Measurements from ENCODE around the gene OVAAL. TPM values are rescaled to one million over a fixed set of nuclear protein-coding genes. Genes with fewer than 3 reads are reported as not detected.
"Not testable (repeated sequence)": the region's sequence is repeated elsewhere in the genome, so short reads cannot be mapped to it uniquely, and the experiment has no call there.

Gene OVAAL
- polyA plus RNA-seq, 2 donors = not detected

DNA sequence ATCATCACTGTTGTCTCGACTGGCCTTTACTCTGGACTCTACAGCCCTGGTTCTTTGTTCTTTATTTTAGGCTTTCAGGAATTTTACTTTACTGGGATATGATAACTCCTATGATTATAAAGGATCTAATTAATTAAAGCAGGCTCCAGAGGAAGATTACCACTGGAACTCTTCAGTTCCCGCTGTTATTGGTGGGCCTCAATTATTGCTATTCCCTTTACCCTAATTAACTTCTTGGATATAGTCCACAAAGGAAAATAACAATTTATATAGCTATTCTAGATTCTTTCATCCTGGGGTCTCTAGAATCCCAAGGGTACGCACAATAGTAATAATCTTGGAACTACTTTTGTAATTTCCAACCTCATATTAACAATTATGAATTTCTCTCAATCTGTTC is 8.5 kb upstream of the OVAAL start:
- H3K4me3 ChIP-seq (ENCODE audit: low read depth in 1 of 2, low read length in 2 of 2) = no peak overlapping the region
- H3K36me3 ChIP-seq (ENCODE audit: control insufficient read depth in 2 of 2, insufficient read depth in 2 of 2, low read length in 1 of 2) = no peaks in the 10 kb centered on the region
- WGBS, 2 donors = 74 to 92% methylated on average over 3 of the region's 3 CpGs
- H3K9me3 ChIP-seq (ENCODE audit: control insufficient read depth in 2 of 2, insufficient read depth in 1 of 2, low read depth in 1 of 2, low read length in 1 of 2) = no peaks in the 10 kb centered on the region
- H3K27ac ChIP-seq (ENCODE audit: low read depth in 2 of 2, low read length in 1 of 2) = no peak overlapping the region
- no peaks in the 10 kb centered on the region for H3K4me1 ChIP-seq (ENCODE audit: control insufficient read depth in 2 of 2, insufficient read depth in 2 of 2, low read length in 1 of 2)
- H3K27me3 ChIP-seq (ENCODE audit: control insufficient read depth in 1 of 2, insufficient read depth in 2 of 2, low read length in 2 of 2) = no peaks in the 10 kb centered on the region

DNA sequence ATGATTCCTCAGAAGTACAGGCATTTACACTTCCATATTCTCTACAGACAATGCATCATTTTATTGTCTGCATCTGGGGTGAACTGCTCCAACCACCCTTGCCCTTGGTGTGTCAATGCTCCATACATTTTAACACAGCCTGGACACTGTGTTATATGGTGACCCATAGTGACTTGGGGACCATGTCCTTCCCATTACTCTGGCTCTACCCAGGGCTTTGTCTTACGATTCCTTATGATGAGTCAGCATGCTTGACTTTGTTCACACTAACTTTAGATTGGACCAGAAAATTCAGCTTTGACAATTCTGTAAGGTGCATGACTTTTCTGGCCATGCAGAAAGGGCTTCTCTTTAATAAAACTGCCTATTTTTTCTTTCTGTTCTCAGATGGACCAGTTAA is 6.8 kb upstream of the OVAAL start:
- no peaks in the 10 kb centered on the region for H3K27me3 ChIP-seq (ENCODE audit: control insufficient read depth in 1 of 2, insufficient read depth in 2 of 2, low read length in 2 of 2)
- no peaks in the 10 kb centered on the region for H3K36me3 ChIP-seq (ENCODE audit: control insufficient read depth in 2 of 2, insufficient read depth in 2 of 2, low read length in 1 of 2)
- no peaks in the 10 kb centered on the region for H3K4me1 ChIP-seq (ENCODE audit: control insufficient read depth in 2 of 2, insufficient read depth in 2 of 2, low read length in 1 of 2)
- WGBS, 2 donors = 66 to 70% methylated on average over 1 of the region's 1 CpG
- H3K9me3 ChIP-seq (ENCODE audit: control insufficient read depth in 2 of 2, insufficient read depth in 1 of 2, low read depth in 1 of 2, low read length in 1 of 2) = no peaks in the 10 kb centered on the region
- no peak overlapping the region for H3K4me3 ChIP-seq (ENCODE audit: low read depth in 1 of 2, low read length in 2 of 2)
- H3K27ac ChIP-seq (ENCODE audit: low read depth in 2 of 2, low read length in 1 of 2) = no peak overlapping the region

DNA sequence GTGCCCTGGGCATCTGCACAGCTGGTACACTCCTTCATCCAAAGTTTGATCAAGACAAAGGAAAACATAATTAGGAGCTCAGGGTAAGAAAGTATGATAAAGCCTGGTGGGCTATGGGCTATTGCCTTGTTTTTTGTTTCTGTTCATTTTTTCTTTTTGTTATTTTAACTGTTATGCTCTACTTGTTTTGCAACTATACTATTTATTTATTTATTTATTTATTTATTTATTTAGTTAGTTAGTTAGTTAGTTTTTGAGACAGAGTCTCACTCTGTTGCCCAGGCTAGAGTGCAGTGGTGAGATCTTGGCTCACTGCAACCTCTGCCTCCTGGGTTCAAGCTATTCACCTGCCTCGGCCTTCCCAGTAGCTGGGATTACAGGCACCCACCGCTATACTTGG is 5.7 kb upstream of the OVAAL start:
- not testable (repeated sequence) for H3K36me3 ChIP-seq (ENCODE audit: control insufficient read depth in 2 of 2, insufficient read depth in 2 of 2, low read length in 1 of 2); H3K27me3 ChIP-seq (ENCODE audit: control insufficient read depth in 1 of 2, insufficient read depth in 2 of 2, low read length in 2 of 2); H3K9me3 ChIP-seq (ENCODE audit: control insufficient read depth in 2 of 2, insufficient read depth in 1 of 2, low read depth in 1 of 2, low read length in 1 of 2); H3K4me3 ChIP-seq (ENCODE audit: low read depth in 1 of 2, low read length in 2 of 2); H3K27ac ChIP-seq (ENCODE audit: low read depth in 2 of 2, low read length in 1 of 2); H3K4me1 ChIP-seq (ENCODE audit: control insufficient read depth in 2 of 2, insufficient read depth in 2 of 2, low read length in 1 of 2)
- WGBS, 2 donors = 83 to 95% methylated on average over 2 of the region's 2 CpGs

DNA sequence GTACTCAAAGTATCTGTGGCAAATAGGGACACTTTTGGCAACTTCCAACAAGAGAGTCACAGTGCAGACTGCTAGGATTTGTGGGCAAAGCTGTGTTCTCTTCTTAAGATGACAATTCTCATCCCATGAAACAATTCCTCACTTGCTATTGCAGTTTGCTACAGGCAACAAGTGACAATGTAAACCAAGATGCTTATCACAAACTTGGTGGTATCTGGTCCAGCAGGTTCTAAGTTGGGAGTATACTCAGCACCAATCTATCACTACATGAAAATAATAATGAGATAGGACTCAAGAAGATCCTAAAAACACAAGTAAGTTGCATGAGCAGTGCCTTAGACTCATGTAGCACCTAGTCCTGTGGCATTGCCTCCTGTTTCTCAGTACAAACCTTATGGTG is 3.4 kb upstream of the OVAAL start:
- Histone ChIP-seq H3K27me3 (ENCODE audit: control insufficient read depth in 1 of 2, insufficient read depth in 2 of 2, low read length in 2 of 2) (no peaks in the 10 kb centered on the region), H3K27ac (ENCODE audit: low read depth in 2 of 2, low read length in 1 of 2) (no peak overlapping the region), H3K36me3 (ENCODE audit: control insufficient read depth in 2 of 2, insufficient read depth in 2 of 2, low read length in 1 of 2) (no peaks in the 10 kb centered on the region), H3K4me1 (ENCODE audit: control insufficient read depth in 2 of 2, insufficient read depth in 2 of 2, low read length in 1 of 2) (no peaks in the 10 kb centered on the region), H3K9me3 (ENCODE audit: control insufficient read depth in 2 of 2, insufficient read depth in 1 of 2, low read depth in 1 of 2, low read length in 1 of 2) (no peaks in the 10 kb centered on the region), H3K4me3 (ENCODE audit: low read depth in 1 of 2, low read length in 2 of 2) (no peak overlapping the region)

DNA sequence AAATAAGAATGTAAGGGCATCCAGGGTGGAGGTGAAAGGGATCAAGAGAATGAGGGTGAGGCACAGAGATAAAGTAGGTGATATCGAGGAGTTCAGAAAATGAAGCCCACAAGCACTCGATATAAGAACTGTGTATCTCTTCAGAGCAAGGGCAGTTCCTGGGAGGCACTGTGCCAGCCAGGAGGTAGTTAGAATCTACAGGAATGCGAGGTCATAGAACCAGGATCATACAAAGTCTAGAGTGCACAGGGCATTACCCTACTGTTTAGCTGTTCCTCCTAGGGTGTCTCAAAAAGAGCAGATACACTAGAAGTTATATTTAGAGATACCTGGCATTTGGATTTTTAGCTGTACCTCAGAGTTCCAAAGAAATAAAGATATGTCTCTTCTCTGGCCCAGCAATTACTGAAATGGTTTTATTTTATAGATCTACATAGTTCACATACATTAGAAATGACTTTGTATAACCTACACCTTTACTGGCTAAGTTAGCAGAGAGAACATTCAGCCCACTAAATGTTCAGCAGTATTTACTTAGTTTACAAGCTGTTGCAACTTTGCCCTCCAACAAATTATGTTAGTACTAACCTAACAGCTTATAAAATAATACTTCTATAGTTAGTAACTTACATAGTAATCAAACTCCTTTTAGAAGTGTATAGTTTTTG is 1.6 kb downstream of the OVAAL start:
- 57 to 70% methylated on average over 3 of the region's 3 CpGs for WGBS, 2 donors

DNA sequence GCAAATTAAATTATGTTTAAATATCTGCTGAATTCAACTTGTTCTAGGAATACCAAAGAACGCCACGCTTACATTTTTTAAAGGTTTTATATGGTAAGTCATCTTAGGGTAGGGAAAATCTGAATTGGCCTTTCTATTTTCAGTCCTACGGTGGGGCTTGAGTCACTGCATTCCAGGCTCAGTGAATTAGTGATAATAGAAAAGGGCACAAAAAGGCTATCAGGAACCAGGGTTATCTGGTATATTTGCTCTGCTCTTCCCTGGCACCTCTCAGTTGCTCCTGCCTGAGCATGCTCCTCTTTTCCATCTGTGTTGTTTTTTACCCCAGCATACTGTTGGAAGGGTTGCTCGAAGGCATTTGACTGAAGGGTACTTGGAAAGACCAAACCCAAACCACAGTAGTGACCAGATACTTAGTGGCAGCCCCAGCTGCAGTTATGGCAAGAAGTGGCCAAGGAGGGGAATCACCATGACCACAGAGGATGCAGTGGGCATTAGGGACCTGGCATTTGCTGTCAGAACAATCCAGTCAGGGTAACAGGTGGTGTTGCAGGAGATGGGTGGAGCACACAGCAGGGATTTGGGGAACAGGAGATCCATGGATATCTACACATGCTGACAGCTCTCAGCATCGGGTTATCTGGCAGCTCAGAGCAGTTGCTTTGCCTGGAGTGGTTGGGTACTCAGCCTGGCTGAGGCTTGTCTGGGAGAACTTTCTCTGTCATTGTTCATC is 2.3 kb downstream of the OVAAL start:
- 61 to 74% methylated on average over 5 of the region's 5 CpGs for WGBS, 2 donors
- H3K9me3 ChIP-seq (ENCODE audit: control insufficient read depth in 2 of 2, insufficient read depth in 1 of 2, low read depth in 1 of 2, low read length in 1 of 2) = no peaks in the 10 kb centered on the region
- H3K27ac ChIP-seq (ENCODE audit: low read depth in 2 of 2, low read length in 1 of 2) = no peak overlapping the region
- no peak overlapping the region for H3K4me3 ChIP-seq (ENCODE audit: low read depth in 1 of 2, low read length in 2 of 2)
- H3K36me3 ChIP-seq (ENCODE audit: control insufficient read depth in 2 of 2, insufficient read depth in 2 of 2, low read length in 1 of 2) = no peaks in the 10 kb centered on the region
- H3K27me3 ChIP-seq (ENCODE audit: control insufficient read depth in 1 of 2, insufficient read depth in 2 of 2, low read length in 2 of 2) = no peaks in the 10 kb centered on the region
- H3K4me1 ChIP-seq (ENCODE audit: control insufficient read depth in 2 of 2, insufficient read depth in 2 of 2, low read length in 1 of 2) = no peaks in the 10 kb centered on the region

More for the DNA sequence above, 1.6 kb downstream of the OVAAL start:
- Histone ChIP-seq H3K4me3 (ENCODE audit: low read depth in 1 of 2, low read length in 2 of 2) (no peak overlapping the region), H3K9me3 (ENCODE audit: control insufficient read depth in 2 of 2, insufficient read depth in 1 of 2, low read depth in 1 of 2, low read length in 1 of 2) (no peaks in the 10 kb centered on the region), H3K27me3 (ENCODE audit: control insufficient read depth in 1 of 2, insufficient read depth in 2 of 2, low read length in 2 of 2) (no peaks in the 10 kb centered on the region), H3K36me3 (ENCODE audit: control insufficient read depth in 2 of 2, insufficient read depth in 2 of 2, low read length in 1 of 2) (no peaks in the 10 kb centered on the region), H3K27ac (ENCODE audit: low read depth in 2 of 2, low read length in 1 of 2) (no peak overlapping the region), H3K4me1 (ENCODE audit: control insufficient read depth in 2 of 2, insufficient read depth in 2 of 2, low read length in 1 of 2) (no peaks in the 10 kb centered on the region)

DNA sequence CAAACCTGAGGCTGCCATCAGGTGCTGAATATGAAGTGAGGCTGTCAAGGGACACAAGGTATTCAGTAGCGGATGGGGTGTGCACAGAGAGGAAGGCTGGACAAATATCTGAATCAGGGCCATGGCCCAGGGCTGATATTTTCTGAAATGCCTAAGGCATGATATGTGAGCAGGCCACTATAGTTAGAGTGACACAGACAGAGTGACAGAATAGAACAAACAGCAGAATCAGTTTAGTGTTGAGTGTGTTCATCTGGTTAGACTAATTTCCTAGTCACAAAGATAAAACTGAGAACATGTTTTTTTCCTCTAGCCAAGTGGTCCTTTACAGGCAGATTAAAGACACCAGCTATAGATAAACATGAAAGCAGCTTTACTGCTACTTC is 3.9 kb downstream of the OVAAL start:
- WGBS, 2 donors = 78 to 94% methylated on average over 1 of the region's 1 CpG
- H3K27ac ChIP-seq (ENCODE audit: low read depth in 2 of 2, low read length in 1 of 2) = no peak overlapping the region
- H3K9me3 ChIP-seq (ENCODE audit: control insufficient read depth in 2 of 2, insufficient read depth in 1 of 2, low read depth in 1 of 2, low read length in 1 of 2) = no peaks in the 10 kb centered on the region
- no peaks in the 10 kb centered on the region for H3K4me1 ChIP-seq (ENCODE audit: control insufficient read depth in 2 of 2, insufficient read depth in 2 of 2, low read length in 1 of 2)
- no peaks in the 10 kb centered on the region for H3K36me3 ChIP-seq (ENCODE audit: control insufficient read depth in 2 of 2, insufficient read depth in 2 of 2, low read length in 1 of 2)
- H3K27me3 ChIP-seq (ENCODE audit: control insufficient read depth in 1 of 2, insufficient read depth in 2 of 2, low read length in 2 of 2) = no peaks in the 10 kb centered on the region
- no peak overlapping the region for H3K4me3 ChIP-seq (ENCODE audit: low read depth in 1 of 2, low read length in 2 of 2)

DNA sequence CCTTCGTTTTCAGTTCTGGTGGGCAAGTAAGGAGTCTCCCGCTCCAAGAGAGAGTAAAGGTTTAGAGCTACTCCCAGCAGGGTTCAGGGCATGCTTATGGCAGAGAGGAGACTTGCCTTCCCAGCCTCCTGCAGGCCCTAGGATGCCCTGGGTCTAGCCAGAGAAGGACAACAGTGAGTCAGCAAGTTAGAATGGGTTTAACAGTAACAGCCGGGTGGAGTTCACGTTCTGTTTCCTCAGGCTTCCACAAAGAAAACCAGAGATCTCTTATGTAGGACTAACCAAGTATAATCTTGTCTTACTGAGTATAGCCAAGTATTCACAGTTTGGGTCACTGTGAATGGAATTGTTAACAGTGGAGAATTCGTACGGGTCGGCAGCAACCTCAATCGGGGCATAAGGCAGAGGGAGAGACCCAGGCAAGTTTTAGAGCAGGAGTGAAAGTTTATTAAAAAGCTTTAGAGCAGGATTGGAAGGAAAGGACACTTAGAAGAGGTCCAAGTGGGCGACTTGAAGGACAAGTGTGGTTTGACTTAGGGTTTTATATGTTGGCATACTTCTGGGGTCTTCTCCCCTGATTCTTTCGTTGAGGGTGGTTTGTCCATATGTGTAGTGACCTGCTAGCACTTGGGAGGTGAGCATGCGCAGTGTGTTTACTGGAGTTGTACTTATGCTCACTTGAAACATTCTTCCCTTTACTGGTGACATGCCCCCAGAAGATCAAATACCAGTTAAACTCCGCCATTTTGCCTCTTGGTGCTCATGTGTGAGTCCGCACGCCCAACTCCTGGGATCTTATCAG is 4.5 kb downstream of the OVAAL start:
- Histone ChIP-seq H3K4me1 (ENCODE audit: control insufficient read depth in 2 of 2, insufficient read depth in 2 of 2, low read length in 1 of 2) (no peaks in the 10 kb centered on the region), H3K36me3 (ENCODE audit: control insufficient read depth in 2 of 2, insufficient read depth in 2 of 2, low read length in 1 of 2) (no peaks in the 10 kb centered on the region), H3K27me3 (ENCODE audit: control insufficient read depth in 1 of 2, insufficient read depth in 2 of 2, low read length in 2 of 2) (no peaks in the 10 kb centered on the region), H3K4me3 (ENCODE audit: low read depth in 1 of 2, low read length in 2 of 2) (no peak overlapping the region), H3K27ac (ENCODE audit: low read depth in 2 of 2, low read length in 1 of 2) (no peak overlapping the region), H3K9me3 (ENCODE audit: control insufficient read depth in 2 of 2, insufficient read depth in 1 of 2, low read depth in 1 of 2, low read length in 1 of 2) (no peaks in the 10 kb centered on the region)
- WGBS, 2 donors = 61 to 76% methylated on average over 14 of the region's 14 CpGs

DNA sequence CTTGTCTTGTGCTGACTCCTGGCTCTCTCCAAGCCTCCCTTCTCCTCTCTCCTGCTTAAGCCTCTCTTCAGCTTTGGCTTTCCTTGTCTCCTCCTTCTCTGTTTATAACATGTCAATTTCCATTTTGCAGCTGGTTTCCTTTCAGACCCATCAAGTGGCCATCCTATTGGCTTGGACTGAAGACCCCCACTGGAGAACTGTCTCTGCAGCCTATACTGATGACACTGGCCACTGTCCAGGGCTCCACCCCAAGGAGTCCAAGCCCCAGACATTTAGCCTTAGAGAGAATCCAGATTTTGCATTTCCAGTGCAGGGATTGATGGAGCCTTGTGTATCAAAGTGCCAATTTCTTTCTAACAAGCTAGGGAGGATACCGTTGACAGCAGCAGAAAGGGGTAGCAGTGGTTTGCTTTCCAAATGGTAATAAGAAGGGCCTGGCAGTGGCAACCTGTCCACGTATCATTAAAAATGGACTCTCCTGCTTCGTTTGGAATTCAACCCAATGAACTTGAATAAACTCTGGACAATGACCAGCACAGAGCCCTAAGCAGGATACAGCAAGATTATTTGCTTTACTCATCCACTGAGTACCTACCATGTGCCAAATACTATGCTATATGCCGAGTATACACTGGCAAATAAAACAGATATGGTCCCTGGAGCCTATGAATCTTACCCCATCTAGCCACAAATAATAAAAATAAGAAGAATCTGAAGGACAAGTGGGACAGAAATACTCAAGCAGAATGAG is 6.5 kb downstream of the OVAAL start:
- Histone ChIP-seq H3K9me3 (ENCODE audit: control insufficient read depth in 2 of 2, insufficient read depth in 1 of 2, low read depth in 1 of 2, low read length in 1 of 2) (no peaks in the 10 kb centered on the region), H3K27me3 (ENCODE audit: control insufficient read depth in 1 of 2, insufficient read depth in 2 of 2, low read length in 2 of 2) (no peaks in the 10 kb centered on the region), H3K27ac (ENCODE audit: low read depth in 2 of 2, low read length in 1 of 2) (no peak overlapping the region), H3K4me1 (ENCODE audit: control insufficient read depth in 2 of 2, insufficient read depth in 2 of 2, low read length in 1 of 2) (no peaks in the 10 kb centered on the region), H3K4me3 (ENCODE audit: low read depth in 1 of 2, low read length in 2 of 2) (no peak overlapping the region), H3K36me3 (ENCODE audit: control insufficient read depth in 2 of 2, insufficient read depth in 2 of 2, low read length in 1 of 2) (no peaks in the 10 kb centered on the region)
- 74 to 78% methylated on average over 4 of the region's 4 CpGs for WGBS, 2 donors

Data from esophagus (tissue), 2 donors.